HEK293 (cell line): ENCODE results near the gene SYCN.

Source experiments
- CTCF ChIA-PET: fragments of 350-600 bp; formaldehyde crosslinking; extraction: SDS; loops from one replicate; lab custom pipeline; 2021; ENCODE audit warnings: antibody characterized with exemption; lab: Yijun Ruan, JAX
- POLR2A ChIA-PET: fragments of 300-600 bp; formaldehyde crosslinking; extraction: SDS; loops from one replicate; lab custom pipeline; 2020; ENCODE audit warnings: antibody characterized with exemption, inconsistent platforms; lab: Yijun Ruan, JAX
- H3K27ac ChIP-seq: fragments of 200-500 bp; sonication (Bioruptor generic); 2 replicates; pipeline ENCODE4 v1.5.1; 2014; ENCODE audit warnings: low read depth, low read length, control low read depth, inconsistent platforms; ENCODE audit errors: extremely low read depth
- H3K36me3 ChIP-seq, 2 experiments: fragments of 200-500 bp in 1 of 2; sonication (Bioruptor generic) in 1 of 2; 1 replicate in 1 of 2; 2 replicates in 1 of 2; pipeline ENCODE4 v1.5.1; 2014 to 2017; ENCODE audit warnings: inconsistent platforms in 2 of 2, low read length in 2 of 2; ENCODE audit not compliant: control insufficient read depth in 2 of 2, insufficient read depth in 1 of 2
- H3K4me1 ChIP-seq: fragments of 200-500 bp; sonication (Bioruptor generic); 2 replicates; pipeline ENCODE4 v1.5.1; 2014; ENCODE audit warnings: mild to moderate bottlenecking, low read length, inconsistent platforms; ENCODE audit not compliant: control insufficient read depth, insufficient read depth
- H3K4me3 ChIP-seq: 2 replicates; pipeline ENCODE4 v1.5.1; 2011; ENCODE audit warnings: low read depth, mild to moderate bottlenecking, control low read depth, low read length, moderate library complexity
- H3K9me3 ChIP-seq: fragments of 200-500 bp; sonication (Bioruptor generic); 2 replicates; pipeline ENCODE4 v1.5.1; 2014; ENCODE audit warnings: low read depth, low read length, inconsistent platforms; ENCODE audit not compliant: control insufficient read depth, insufficient read depth
- GLI2 ChIP-seq: fragments of 450-650 bp; formaldehyde crosslinking; IDR thresholded peaks from 2 replicates; pipeline ENCODE4; 2017; ENCODE audit warnings: missing biosample characterization, missing genetic modification characterization, low read depth, borderline replicate concordance
- GLIS1 ChIP-seq: fragments of 450-650 bp; formaldehyde crosslinking; IDR thresholded peaks from 2 replicates; pipeline ENCODE4 v1.5.1; 2016; ENCODE audit warnings: missing biosample characterization, missing genetic modification characterization
- GLIS2 ChIP-seq: fragments of 450-650 bp; formaldehyde crosslinking; IDR thresholded peaks from 2 replicates; pipeline ENCODE4 v1.5.1; 2016; ENCODE audit warnings: missing biosample characterization, missing genetic modification characterization
- HOXC10 ChIP-seq: sonication (generic); formaldehyde crosslinking; IDR thresholded peaks from 2 replicates; pipeline ENCODE4 v1.8.1; 2023; ENCODE audit warnings: mild to moderate bottlenecking, missing genetic modification reagents
- KLF1 ChIP-seq: fragments of 450-650 bp; formaldehyde crosslinking; IDR thresholded peaks from 2 replicates; pipeline ENCODE4 v1.5.1; 2016; ENCODE audit warnings: missing biosample characterization, missing genetic modification characterization
- KLF9 ChIP-seq: fragments of 450-650 bp; formaldehyde crosslinking; IDR thresholded peaks from 2 replicates; pipeline ENCODE4 v1.5.1; 2016; ENCODE audit warnings: missing biosample characterization, missing genetic modification characterization, low read depth
- WT1 ChIP-seq: fragments of 450-650 bp; formaldehyde crosslinking; IDR thresholded peaks from 2 replicates; pipeline ENCODE4 v1.5.1; 2016; ENCODE audit warnings: missing biosample characterization, missing genetic modification characterization
- ZIC2 ChIP-seq: fragments of 450-650 bp; formaldehyde crosslinking; IDR thresholded peaks from 2 replicates; pipeline ENCODE4 v1.5.1; 2016; ENCODE audit warnings: missing biosample characterization, missing genetic modification characterization
- ZNF114 ChIP-seq: fragments of 450-650 bp; formaldehyde crosslinking; IDR thresholded peaks from 2 replicates; pipeline ENCODE4 v1.5.0; 2017; ENCODE audit warnings: missing biosample characterization, missing genetic modification characterization
- ZNF169 ChIP-seq: fragments of 450-650 bp; formaldehyde crosslinking; IDR thresholded peaks from 2 replicates; pipeline ENCODE4 v1.5.1; 2016; ENCODE audit warnings: missing biosample characterization, missing genetic modification characterization
- ZNF24 ChIP-seq: fragments of 450-650 bp; formaldehyde crosslinking; IDR thresholded peaks from 2 replicates; pipeline ENCODE4 v1.5.1; 2016; ENCODE audit warnings: missing biosample characterization, missing genetic modification characterization
- ZNF366 ChIP-seq: fragments of 450-650 bp; formaldehyde crosslinking; conservative IDR thresholded peaks from 2 replicates; pipeline ENCODE4 v1.5.1; 2016; ENCODE audit warnings: missing biosample characterization, missing genetic modification characterization
- ZNF423 ChIP-seq: fragments of 450-650 bp; formaldehyde crosslinking; IDR thresholded peaks from 2 replicates; pipeline ENCODE4 v1.5.1; 2016; ENCODE audit warnings: missing biosample characterization, missing genetic modification characterization
- ZNF510 ChIP-seq: fragments of 450-650 bp; formaldehyde crosslinking; IDR thresholded peaks from 2 replicates; pipeline ENCODE4 v1.5.1; 2018; ENCODE audit warnings: mild to moderate bottlenecking, missing genetic modification characterization, missing biosample characterization; ENCODE audit not compliant: insufficient replicate concordance
- ZNF521 ChIP-seq: fragments of 450-650 bp; formaldehyde crosslinking; IDR thresholded peaks from 2 replicates; pipeline ENCODE4 v1.5.1; 2017; ENCODE audit warnings: missing biosample characterization, mild to moderate bottlenecking, missing genetic modification characterization
- ZNF529 ChIP-seq: fragments of 450-650 bp; formaldehyde crosslinking; IDR thresholded peaks from 2 replicates; pipeline ENCODE4 v1.5.1; 2017; ENCODE audit warnings: missing genetic modification characterization, missing biosample characterization; ENCODE audit not compliant: insufficient replicate concordance
- ZNF544 ChIP-seq: fragments of 450-650 bp; formaldehyde crosslinking; IDR thresholded peaks from 2 replicates; pipeline ENCODE4 v1.5.0; 2017; ENCODE audit warnings: missing biosample characterization, missing genetic modification characterization
- ZNF600 ChIP-seq: fragments of 450-650 bp; formaldehyde crosslinking; IDR thresholded peaks from 2 replicates; pipeline ENCODE4 v1.5.1; 2016; ENCODE audit warnings: missing biosample characterization, missing genetic modification characterization
- ZNF654 ChIP-seq: fragments of 450-650 bp; formaldehyde crosslinking; IDR thresholded peaks from 2 replicates; pipeline ENCODE4 v1.5.1; 2016; ENCODE audit warnings: low read depth, missing biosample characterization, missing genetic modification characterization
- ZNF664 ChIP-seq: fragments of 450-650 bp; formaldehyde crosslinking; IDR thresholded peaks from 2 replicates; pipeline ENCODE4 v1.5.1; 2016; ENCODE audit warnings: missing biosample characterization, missing genetic modification characterization
- ZNF747 ChIP-seq: fragments of 450-650 bp; formaldehyde crosslinking; IDR thresholded peaks from 2 replicates; pipeline ENCODE4 v1.5.1; 2016; ENCODE audit warnings: missing biosample characterization, missing genetic modification characterization
- TF ChIP-seq, protein P1 (sequence below): fragments of 450-650 bp; formaldehyde crosslinking; IDR thresholded peaks from 2 replicates; pipeline ENCODE4 v1.5.1; 2016; ENCODE audit warnings: missing biosample characterization, missing genetic modification characterization
- TF ChIP-seq, protein P2 (sequence below): fragments of 450-650 bp; formaldehyde crosslinking; IDR thresholded peaks from 2 replicates; pipeline ENCODE4 v1.5.1; 2016; ENCODE audit warnings: missing biosample characterization, missing genetic modification characterization
- TF ChIP-seq, protein P3 (sequence below): fragments of 450-650 bp; formaldehyde crosslinking; IDR thresholded peaks from 2 replicates; pipeline ENCODE4 v1.5.1; 2016; ENCODE audit warnings: missing biosample characterization, missing genetic modification characterization
- TF ChIP-seq, protein P4 (sequence below): fragments of 450-650 bp; formaldehyde crosslinking; IDR thresholded peaks from 2 replicates; pipeline ENCODE4 v1.5.1; 2017; ENCODE audit warnings: missing biosample characterization, missing genetic modification characterization
- TF ChIP-seq, protein P5 (sequence below): fragments of 450-650 bp; formaldehyde crosslinking; IDR thresholded peaks from 2 replicates; pipeline ENCODE4 v1.5.1; 2016; ENCODE audit warnings: missing biosample characterization, missing genetic modification characterization
- TF ChIP-seq, protein P6 (sequence below): fragments of 450-650 bp; formaldehyde crosslinking; IDR thresholded peaks from 2 replicates; pipeline ENCODE4 v1.5.1; 2016; ENCODE audit warnings: missing biosample characterization, missing genetic modification characterization

The SYCN gene

DNA sequence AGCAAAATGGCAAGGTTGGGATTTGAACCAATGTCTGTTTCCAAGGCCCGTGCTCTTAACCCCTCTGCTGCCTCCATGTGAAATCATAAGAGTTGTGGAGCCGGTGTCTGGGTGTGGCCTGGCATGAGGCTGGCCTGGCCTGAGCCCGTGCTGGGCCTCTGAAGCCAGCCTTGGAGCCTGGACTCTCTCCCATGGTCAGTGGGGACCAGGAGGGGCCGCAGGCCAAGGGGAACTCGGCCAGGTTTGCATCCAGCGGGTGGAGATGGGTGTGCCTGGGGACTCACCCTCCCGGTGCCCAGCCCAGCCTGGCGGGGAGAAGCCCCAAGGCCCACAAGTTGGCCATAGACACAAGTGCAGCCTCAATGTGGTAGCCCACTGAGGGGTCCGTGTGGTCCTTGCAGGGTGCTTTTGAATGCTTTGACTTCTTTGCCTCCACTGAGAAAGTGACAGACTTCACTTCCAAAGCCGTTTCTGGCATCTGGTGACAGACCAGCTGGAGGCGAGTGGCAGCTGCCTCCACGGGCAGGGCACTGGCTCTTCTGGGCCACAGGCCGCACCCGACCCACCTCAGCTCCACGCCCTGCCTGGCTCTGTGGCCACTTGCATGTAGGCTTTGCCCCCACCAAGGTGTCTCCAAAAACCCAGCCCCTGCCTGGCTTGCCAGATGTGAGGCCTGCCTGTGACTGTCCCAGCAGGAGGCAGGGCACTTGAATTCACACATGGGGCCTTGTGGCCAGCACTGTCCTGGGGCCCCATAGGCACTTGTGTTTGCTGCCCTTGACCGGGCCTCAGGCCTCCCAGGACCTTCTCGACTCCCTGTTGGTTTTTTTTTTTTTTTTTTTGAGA, 33.5 kb downstream of the SYCN start:
- Histone ChIP-seq H3K27ac (peak overlapping the region; percentile 28; the same call in 1 of the 2 replicates), H3K4me1 (peaks cover 9% of the 10 kb centered on the region), H3K36me3 (peaks cover 11 to 30% of the 10 kb centered on the region in 2 experiments; a peak in 2 of 3 replicates), H3K9me3 (no peaks in the 10 kb centered on the region), H3K4me3 (no peak overlapping the region)
- CTCF ChIA-PET, result interaction anchor here (0.7 kb wide), 1 partner anchor 50 kb away, joined by 3 read pairs; no protein-coding TSS in a partner anchor
- POLR2A ChIA-PET, result interaction anchor here (0.7 kb wide), 2 partner anchors 27 to 448 kb away, joined by 4 to 5 read pairs; no protein-coding TSS in a partner anchor
- TF ChIP-seq ZNF423 (no peak), GLIS1 (tag by site-specific recombination) (peak; percentile 85), KLF1 (tag by site-specific recombination) (peak; percentile 93), ZNF169 (tag by site-specific recombination) (no peak), KLF9 (tag by site-specific recombination) (no peak), ZNF747 (no peak), ZNF529 (no peak), ZNF664 (no peak), ZIC2 (tag by site-specific recombination) (peak; percentile 92), WT1 (tag by site-specific recombination) (no peak), ZNF114 (tag by site-specific recombination) (no peak), GLIS2 (tag by site-specific recombination) (peak; percentile 75), ZNF521 (tag by site-specific recombination) (no peak), ZNF24 (tag by site-specific recombination) (no peak), ZNF654 (tag by site-specific recombination) (no peak), HOXC10 (CRISPR knock-in tag) (no peak), ZNF544 (tag by site-specific recombination) (no peak), ZNF600 (tag by site-specific recombination) (peak; percentile 47; the same call in 1 of the 2 replicates), ZNF510 (no peak), GLI2 (no peak), ZNF366 (tag by site-specific recombination) (no peak)
- TF ChIP-seq, protein P1, sequence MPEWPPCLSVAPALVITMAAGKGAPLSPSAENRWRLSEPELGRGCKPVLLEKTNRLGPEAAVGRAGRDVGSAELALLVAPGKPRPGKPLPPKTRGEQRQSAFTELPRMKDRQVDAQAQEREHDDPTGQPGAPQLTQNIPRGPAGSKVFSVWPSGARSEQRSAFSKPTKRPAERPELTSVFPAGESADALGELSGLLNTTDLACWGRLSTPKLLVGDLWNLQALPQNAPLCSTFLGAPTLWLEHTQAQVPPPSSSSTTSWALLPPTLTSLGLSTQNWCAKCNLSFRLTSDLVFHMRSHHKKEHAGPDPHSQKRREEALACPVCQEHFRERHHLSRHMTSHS (tag by site-specific recombination), result no peak
- TF ChIP-seq, protein P2, sequence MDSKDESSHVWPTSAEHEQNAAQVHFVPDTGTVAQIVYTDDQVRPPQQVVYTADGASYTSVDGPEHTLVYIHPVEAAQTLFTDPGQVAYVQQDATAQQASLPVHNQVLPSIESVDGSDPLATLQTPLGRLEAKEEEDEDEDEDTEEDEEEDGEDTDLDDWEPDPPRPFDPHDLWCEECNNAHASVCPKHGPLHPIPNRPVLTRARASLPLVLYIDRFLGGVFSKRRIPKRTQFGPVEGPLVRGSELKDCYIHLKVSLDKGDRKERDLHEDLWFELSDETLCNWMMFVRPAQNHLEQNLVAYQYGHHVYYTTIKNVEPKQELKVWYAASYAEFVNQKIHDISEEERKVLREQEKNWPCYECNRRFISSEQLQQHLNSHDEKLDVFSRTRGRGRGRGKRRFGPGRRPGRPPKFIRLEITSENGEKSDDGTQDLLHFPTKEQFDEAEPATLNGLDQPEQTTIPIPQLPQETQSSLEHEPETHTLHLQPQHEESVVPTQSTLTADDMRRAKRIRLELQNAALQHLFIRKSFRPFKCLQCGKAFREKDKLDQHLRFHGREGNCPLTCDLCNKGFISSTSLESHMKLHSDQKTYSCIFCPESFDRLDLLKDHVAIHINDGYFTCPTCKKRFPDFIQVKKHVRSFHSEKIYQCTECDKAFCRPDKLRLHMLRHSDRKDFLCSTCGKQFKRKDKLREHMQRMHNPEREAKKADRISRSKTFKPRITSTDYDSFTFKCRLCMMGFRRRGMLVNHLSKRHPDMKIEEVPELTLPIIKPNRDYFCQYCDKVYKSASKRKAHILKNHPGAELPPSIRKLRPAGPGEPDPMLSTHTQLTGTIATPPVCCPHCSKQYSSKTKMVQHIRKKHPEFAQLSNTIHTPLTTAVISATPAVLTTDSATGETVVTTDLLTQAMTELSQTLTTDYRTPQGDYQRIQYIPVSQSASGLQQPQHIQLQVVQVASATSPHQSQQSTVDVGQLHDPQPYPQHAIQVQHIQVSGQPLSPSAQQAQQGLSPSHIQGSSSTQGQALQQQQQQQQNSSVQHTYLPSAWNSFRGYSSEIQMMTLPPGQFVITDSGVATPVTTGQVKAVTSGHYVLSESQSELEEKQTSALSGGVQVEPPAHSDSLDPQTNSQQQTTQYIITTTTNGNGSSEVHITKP (tag by site-specific recombination), result no peak
- TF ChIP-seq, protein P3, sequence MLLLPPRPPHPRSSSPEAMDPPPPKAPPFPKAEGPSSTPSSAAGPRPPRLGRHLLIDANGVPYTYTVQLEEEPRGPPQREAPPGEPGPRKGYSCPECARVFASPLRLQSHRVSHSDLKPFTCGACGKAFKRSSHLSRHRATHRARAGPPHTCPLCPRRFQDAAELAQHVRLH (tag by site-specific recombination), result no peak
- TF ChIP-seq, protein P4, sequence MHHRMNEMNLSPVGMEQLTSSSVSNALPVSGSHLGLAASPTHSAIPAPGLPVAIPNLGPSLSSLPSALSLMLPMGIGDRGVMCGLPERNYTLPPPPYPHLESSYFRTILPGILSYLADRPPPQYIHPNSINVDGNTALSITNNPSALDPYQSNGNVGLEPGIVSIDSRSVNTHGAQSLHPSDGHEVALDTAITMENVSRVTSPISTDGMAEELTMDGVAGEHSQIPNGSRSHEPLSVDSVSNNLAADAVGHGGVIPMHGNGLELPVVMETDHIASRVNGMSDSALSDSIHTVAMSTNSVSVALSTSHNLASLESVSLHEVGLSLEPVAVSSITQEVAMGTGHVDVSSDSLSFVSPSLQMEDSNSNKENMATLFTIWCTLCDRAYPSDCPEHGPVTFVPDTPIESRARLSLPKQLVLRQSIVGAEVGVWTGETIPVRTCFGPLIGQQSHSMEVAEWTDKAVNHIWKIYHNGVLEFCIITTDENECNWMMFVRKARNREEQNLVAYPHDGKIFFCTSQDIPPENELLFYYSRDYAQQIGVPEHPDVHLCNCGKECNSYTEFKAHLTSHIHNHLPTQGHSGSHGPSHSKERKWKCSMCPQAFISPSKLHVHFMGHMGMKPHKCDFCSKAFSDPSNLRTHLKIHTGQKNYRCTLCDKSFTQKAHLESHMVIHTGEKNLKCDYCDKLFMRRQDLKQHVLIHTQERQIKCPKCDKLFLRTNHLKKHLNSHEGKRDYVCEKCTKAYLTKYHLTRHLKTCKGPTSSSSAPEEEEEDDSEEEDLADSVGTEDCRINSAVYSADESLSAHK (tag by site-specific recombination), result 0 out of 2 replicates have a peak, but pooled peaks have one; percentile 10
- TF ChIP-seq, protein P5, sequence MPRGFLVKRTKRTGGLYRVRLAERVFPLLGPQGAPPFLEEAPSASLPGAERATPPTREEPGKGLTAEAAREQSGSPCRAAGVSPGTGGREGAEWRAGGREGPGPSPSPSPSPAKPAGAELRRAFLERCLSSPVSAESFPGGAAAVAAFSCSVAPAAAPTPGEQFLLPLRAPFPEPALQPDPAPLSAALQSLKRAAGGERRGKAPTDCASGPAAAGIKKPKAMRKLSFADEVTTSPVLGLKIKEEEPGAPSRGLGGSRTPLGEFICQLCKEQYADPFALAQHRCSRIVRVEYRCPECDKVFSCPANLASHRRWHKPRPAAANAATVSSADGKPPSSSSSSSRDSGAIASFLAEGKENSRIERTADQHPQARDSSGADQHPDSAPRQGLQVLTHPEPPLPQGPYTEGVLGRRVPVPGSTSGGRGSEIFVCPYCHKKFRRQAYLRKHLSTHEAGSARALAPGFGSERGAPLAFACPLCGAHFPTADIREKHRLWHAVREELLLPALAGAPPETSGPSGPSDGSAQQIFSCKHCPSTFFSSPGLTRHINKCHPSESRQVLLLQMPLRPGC (tag by site-specific recombination), result no peak
- TF ChIP-seq, protein P6, sequence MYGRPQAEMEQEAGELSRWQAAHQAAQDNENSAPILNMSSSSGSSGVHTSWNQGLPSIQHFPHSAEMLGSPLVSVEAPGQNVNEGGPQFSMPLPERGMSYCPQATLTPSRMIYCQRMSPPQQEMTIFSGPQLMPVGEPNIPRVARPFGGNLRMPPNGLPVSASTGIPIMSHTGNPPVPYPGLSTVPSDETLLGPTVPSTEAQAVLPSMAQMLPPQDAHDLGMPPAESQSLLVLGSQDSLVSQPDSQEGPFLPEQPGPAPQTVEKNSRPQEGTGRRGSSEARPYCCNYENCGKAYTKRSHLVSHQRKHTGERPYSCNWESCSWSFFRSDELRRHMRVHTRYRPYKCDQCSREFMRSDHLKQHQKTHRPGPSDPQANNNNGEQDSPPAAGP (tag by site-specific recombination), result 0 out of 2 replicates have a peak, but pooled peaks have one; percentile 18
